ENCODE data around the gene POLD2.

POLD2 gene

DNA sequence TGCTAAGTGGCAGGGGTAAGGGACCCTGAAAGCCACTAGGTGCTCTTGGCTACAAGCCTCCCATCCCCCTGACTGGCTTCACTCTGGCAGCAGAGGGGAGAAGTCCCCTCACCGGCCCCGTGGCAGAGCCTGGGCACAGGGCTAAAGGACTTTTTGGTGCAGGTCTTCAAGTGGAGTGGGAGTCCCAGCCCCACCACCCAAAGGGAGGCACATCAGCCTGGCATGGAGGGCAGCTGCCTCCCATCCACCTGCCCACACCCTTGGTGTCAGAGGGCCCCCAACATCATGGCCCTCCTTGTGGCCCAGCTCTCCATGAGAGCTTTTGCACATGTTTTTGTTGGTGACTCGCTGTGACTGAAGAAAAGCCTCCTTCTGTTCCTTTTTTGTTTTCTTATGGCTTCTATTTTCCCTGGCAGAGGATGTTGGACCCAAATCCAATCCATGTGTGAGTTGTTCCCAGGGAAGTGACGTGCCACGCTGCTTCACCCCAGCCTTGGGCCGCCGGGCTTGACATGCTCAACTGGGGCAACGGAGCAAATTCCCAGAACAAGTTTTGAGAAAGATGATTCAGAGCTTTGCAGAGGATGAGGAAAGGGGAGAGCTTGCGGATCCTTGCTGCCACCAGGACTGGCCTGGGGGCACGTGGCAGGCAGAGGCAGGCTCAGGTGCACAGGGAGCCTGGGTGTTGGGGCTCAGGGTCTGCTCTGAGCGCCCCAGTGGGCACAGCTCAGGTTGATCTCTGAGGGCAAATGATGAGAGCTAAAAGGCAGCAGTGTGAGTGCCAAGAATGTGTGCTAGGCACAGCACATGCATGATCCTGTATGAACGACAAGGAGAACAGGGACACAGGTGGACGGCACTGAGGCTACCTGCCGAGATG lies 21.1 kb downstream of the POLD2 start:
- DNase-seq (ENCODE audit: low spot score) = no peak

DNA sequence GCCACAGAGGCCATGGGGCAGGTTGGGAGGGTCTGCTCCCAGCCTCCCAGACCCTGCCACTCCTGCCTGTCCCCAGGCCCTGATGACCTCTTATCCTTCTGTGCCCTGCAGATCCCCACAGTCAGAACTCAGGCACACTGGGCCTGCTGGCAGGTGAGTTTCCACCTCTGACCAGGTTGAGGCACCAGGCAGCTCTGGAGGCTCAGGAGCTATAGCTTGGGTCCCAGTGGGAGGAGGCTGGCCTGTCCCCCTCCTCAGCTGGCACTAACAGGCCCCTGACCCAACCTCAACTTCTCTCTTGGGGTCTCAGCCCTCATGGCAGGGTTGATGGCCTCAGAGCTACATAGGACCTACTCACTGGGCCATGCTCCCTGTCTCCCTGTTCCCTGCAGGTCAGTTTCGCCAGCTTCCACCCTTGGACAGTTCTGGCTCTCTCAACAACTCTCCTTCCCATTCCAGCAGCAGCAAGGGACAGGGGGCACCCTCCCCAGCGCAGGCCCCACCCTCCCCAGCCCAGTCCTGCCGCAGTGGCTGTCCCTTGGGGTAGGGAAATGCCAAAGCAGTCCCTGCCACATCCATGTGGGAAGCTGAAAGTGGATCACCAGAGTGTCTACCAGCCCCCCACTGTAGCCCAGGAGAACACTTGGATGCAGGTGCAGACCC lies 21.9 kb downstream of the POLD2 start:
- DNase-seq (ENCODE audit: low spot score) = no peak

DNA sequence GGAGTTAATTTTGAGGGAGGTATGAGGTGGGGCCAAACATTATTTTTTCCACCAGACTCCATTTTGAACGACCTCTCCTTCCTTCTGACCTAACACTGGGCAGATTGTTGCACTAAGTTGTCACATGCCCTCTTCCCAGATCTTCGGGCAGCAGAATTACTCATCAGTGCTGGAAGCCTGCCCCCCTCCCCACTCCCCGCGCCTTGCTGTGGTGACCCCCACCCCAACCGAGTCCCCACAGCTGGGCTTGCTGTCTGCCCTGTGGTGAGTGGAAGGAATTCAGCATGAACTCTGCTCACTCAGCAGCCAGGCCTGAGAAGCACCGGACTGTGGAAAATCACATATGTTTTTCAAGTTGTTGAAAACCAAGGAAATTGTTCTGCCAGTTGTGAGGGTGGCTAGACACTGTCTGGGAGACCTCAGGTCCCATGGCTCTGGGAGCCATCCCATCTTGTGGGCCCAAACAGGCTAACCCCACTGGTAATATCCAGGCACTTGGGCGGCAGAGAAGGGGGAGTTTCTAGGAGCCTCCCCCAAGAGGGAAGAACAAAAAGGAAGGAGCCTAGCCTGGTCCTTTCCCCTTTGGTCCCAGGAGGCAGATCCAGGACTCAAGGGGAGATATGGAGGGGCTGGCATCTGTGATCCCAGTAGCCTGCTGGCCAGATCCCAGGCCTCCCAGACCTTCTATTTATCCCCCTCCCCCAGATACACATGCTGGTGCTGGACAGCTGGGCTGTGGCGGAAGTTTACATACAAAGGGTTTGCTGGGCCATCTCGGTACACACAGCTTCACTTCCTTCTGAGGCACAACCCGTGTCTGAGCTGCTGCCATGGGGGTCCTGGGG lies 22.7 kb downstream of the POLD2 start:
- no peak for DNase-seq (ENCODE audit: low spot score)

DNA sequence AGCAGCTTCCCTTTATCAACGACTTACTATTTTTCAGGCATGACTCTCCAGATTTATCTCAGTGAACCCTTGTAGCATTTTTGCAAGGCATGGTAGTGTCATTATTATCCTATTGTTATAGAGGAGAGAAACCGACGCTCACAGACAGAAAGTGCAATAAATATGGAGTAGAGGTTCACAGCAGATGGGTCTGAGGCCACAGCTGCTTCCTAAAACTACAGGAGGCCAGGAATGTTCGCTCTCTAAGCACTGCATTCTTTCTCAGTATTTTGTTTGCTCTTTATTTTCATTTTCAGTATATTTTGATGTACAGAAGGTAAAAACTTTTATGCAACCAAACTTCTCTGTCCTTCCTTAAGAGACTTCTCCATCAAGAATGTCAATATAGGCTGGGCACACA lies 23.7 kb downstream of the POLD2 start:
- no peak for DNase-seq (ENCODE audit: low spot score)

GRCh38 chr7:44098092-44099068 lies 25.0 kb downstream of the POLD2 start:
- DNase-seq (ENCODE audit: low spot score) = no peak

DNA sequence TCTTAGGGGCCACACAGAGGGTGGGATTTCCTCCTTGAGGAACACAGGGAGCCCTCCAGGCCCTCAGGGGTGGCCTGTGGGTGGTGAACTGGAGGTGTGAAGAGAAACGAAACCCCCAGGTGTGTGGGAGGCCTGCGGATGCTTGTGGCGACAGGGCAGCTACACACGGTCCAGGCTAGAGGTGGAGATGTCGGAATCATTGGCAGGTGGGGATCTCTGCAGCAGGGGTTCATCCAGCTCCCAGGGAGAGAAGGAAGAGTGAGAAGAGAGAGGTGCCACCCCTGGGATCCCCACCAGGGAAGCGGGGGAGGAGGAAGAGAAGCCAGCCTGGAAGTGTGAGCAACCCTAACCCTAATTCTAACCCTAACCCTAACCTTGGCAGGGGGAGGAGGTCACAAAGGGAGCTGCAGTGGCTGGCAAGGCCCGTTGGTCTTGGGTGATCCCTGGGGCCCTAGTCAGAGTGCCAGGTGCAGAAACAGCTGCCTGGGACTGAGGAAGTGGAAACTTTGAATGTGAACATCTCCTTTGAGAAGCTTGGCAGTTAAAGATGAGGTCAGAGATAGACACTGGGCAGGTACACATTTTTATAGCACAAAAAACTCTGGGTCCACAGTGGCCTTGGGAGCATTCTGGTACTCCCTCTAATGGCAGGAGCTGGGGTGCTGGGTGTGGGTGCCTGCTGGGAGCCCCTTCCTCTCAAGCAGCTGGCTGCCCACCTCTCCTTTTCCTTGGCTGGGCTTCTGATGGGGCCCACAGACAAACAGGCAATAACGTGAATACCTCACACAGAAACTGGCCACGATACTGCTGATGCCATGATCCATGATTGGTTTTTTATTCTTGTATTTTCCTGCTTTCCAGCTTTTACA lies 26.1 kb downstream of the POLD2 start:
- DNase-seq (ENCODE audit: low spot score) = no peak

DNA sequence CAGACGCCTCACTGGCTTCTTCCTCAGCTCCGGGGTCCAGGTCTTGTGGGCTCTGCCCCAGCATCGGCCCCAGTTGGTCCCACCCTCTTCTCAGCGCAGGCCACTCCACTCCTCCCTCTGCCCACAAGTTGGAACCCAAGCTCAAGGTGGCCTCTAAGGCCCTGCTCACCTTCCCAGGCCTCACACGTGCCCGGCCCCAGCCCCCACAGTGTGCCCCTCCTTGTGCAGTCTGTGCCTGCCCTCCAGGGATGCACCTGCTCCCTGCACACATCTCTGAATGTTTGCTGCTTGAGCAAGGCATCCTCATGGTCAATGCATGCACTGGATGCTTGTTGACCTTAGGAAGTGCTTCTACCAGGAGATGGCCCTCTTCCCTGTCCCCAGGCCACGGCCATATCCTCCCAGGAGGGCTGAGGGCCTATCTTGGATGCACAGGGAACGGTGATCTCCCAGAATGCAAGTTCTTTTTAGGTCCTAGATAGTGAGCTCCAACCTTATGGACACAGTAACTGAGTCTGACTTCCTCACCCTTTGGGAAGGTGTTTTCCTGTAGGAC lies 26.9 kb downstream of the POLD2 start:
- no peak for DNase-seq (ENCODE audit: low spot score)

GRCh38 chr7:44095781-44096180 lies 27.6 kb downstream of the POLD2 start:
- DNase-seq (ENCODE audit: low spot score) = no peak

DNA sequence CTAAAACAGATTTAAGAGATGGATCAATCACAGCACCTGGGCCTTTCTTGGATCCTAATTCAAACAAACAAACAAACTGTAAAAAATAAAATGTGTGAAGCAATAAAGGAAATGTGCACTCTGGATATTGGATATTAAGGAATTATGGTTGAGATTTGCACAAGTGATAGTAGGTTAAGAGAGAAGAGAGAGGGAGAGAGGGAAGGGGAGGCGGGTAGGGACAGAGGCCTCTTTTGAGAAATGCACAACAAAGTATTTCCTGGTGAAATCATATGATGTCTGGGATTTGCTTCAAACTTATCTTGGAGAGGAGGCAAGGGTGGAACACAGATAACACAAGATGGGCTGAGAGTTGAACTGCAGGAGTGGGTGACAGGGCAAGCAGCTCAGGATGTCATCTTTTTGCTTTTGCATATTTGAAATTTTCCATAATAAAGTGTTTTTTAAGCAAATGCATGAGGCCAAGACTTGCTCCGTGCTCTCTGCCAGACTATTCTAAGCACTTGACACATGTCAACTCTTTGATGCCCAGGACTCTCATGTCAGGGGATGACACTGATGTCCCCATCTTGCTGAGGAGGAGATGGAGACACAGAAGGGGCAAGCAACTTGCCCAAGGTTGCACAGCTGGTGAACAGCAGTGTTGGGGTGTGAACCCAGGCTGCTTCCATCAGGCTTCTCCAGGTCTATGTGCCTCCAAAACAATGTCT lies 28.3 kb downstream of the POLD2 start:
- DNase-seq (ENCODE audit: low spot score) = peak; percentile 89

- DNase-seq (ENCODE audit: low spot score) = peak; percentile 63
Observed at GRCh38 chr7:44094365-44094764, 29.0 kb downstream of the POLD2 start.

- no peak for DNase-seq (ENCODE audit: low spot score)
Observed at GRCh38 chr7:44093102-44093641, 30.2 kb downstream of the POLD2 start.

- peak; percentile 64 for DNase-seq (ENCODE audit: low spot score)
Observed at GRCh38 chr7:44087911-44088838, 35.2 kb downstream of the POLD2 start.

- no peak for DNase-seq (ENCODE audit: low spot score)
Observed at GRCh38 chr7:44086627-44087026, 36.7 kb downstream of the POLD2 start.

DNA sequence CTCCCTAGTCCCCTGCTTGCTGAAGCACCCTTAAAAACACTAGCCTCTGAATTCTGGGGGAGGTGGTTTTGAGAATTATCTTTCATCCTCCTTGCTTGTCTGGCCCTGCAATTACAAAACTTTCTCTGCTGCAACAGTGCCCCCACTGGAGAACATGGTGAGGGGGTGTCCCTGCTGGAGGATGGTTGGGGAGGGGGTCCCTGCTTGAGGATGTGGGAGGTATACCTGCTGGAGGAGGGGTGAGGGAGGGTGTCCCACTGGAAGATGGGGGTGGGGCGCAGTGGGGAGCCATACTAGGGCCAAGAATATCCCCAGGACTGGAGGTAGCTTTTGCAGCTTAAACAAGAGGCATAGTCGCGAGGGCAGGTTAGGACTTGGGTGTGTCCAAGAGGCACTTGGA lies 37.8 kb downstream of the POLD2 start:
- no peak for DNase-seq (ENCODE audit: low spot score)

DNA sequence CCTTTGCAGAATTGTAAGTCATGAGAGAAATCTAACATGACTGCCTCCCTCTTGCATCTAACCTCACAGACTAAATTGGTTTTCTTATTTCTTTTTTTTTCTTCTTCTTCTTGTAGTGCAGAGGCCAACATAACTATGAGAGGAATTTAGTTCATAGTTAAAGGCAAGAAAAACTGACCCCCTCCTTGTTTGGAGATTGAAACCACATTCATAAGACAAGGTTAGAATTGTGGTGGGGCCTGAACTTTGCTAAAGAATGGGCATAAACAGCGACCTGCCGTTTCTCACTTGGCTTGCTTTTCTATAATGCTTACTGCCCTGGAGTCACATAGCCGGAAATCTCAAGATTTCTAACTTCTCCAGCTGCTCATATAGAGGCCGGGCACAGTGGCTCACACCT lies 38.6 kb downstream of the POLD2 start:
- DNase-seq (ENCODE audit: low spot score) = no peak

DNA sequence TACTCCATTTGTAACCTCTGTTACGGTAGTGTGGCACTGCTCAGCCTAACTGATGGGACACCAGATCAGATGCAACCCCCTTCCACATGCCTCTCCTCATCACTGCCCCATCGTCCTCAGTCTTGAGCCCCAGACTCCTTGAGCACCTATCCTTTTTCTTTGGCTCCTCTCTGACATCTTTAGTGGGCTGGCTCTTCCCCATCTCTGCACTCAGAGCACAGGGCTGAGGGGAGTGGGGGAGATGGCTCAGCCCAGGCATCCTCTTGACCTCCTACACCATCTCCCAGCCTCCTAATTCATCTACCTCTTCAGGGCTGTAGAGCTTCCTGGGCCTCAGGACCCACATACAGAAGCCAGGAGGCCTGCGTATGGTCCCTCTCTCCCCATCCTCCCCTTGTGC lies 39.6 kb downstream of the POLD2 start:
- DNase-seq (ENCODE audit: low spot score) = no peak

DNA sequence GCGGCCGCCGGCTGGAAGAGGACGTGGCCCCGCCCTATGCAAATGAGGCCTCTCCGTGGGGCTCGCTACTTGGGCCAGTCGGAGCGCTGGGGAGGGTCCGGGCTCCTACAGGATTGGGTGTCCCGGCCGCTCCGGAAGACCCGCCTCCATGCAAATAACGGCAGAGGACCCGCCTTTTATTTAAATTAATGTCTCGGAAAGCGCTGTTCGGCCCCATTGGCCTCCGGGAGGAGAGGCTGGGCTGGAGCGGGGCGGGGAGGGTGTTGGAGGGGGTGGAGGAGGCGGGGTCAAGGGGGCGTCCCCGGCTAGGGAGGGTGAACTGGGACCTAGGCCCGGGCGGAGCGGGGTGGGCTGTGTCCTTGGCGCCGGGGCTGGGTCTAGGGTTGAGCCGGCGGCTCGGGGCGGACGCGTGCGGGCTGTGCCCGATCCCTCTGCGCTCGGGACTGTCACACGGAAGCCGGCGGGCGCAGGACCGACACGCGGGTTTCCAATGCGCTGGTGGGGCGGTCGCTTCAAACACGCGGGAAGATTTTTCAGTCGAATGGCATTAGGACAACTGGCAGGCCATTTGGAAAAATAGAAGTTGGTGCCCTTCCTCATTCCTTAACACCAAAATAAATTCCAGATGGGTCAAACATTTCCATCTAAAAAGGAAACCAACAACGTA lies 40.7 kb downstream of the POLD2 start:
- peak; percentile 100 for DNase-seq (ENCODE audit: low spot score)
